ENCODE data around the gene LMNTD1.

The LMNTD1 gene

GRCh38 chr12:25550186-25550585, 2.9 kb downstream of the LMNTD1 start:
- DNase-seq: no peak

GRCh38 chr12:25549120-25549519, 4.0 kb downstream of the LMNTD1 start:
- DNase-seq: no peak

GRCh38 chr12:25546318-25546717, 6.8 kb downstream of the LMNTD1 start:
- no peak for DNase-seq

GRCh38 chr12:25533150-25533549, 19.9 kb downstream of the LMNTD1 start:
- DNase-seq: no peak

- no peak for DNase-seq
Measured at GRCh38 chr12:25531502-25532052, 21.5 kb downstream of the LMNTD1 start.

- DNase-seq: no peak
Measured at GRCh38 chr12:25529738-25530137, 23.3 kb downstream of the LMNTD1 start.

GRCh38 chr12:25526778-25527177, 26.3 kb downstream of the LMNTD1 start:
- no peak for DNase-seq

GRCh38 chr12:25524366-25524765, 28.7 kb downstream of the LMNTD1 start:
- no peak for DNase-seq

GRCh38 chr12:25521625-25522256, 31.3 kb downstream of the LMNTD1 start:
- DNase-seq: no peak

GRCh38 chr12:25518512-25518911, 34.6 kb downstream of the LMNTD1 start:
- DNase-seq: no peak

GRCh38 chr12:25504744-25505143, 48.3 kb downstream of the LMNTD1 start:
- DNase-seq: no peak

- no peak for DNase-seq
Measured at GRCh38 chr12:25503666-25504065, 49.4 kb downstream of the LMNTD1 start.

GRCh38 chr12:25502596-25502995, 50.5 kb downstream of the LMNTD1 start:
- no peak for DNase-seq

GRCh38 chr12:25502118-25502517, 51.0 kb downstream of the LMNTD1 start:
- no peak for DNase-seq

- no peak for DNase-seq
Measured at GRCh38 chr12:25501549-25501948, 51.5 kb downstream of the LMNTD1 start.

- DNase-seq: no peak
Measured at GRCh38 chr12:25500651-25501050, 52.4 kb downstream of the LMNTD1 start.

- no peak for DNase-seq
Measured at GRCh38 chr12:25497021-25497420, 56.1 kb downstream of the LMNTD1 start.

- no peak for DNase-seq
Measured at GRCh38 chr12:25496098-25496587, 56.9 kb downstream of the LMNTD1 start.

- DNase-seq: no peak
Measured at GRCh38 chr12:25495331-25496097, 57.6 kb downstream of the LMNTD1 start.

- DNase-seq: no peak
Measured at GRCh38 chr12:25494926-25495325, 58.2 kb downstream of the LMNTD1 start.

- DNase-seq: no peak
Measured at GRCh38 chr12:25493682-25494081, 59.4 kb downstream of the LMNTD1 start.

GRCh38 chr12:25491396-25492325, 61.4 kb downstream of the LMNTD1 start:
- no peak for DNase-seq

All from activated effector memory CD4-positive, alpha-beta T cell treated with Interleukin-2 at 50 U/mL for 16 hours (primary cell).